SU-DHL-6 (cell line): ENCODE data around the gene GMEB2.
"Not testable (repeated sequence)": the region's sequence is repeated elsewhere in the genome, so short reads cannot be mapped to it uniquely, and the experiment has no call there.

ENCODE experiments used
- EZH2phosphoT487 ChIP-seq: fragments of 200-600 bp; sonication (generic), shearing (Covaris generic); conservative IDR thresholded peaks from 2 replicates; pipeline ENCODE4 v1.6.1; 2018; ENCODE audit warnings: mild to moderate bottlenecking, antibody characterized with exemption, low read length, moderate library complexity, mixed read lengths
- TF ChIP-seq, protein P1 (sequence below): fragments of 200-600 bp; sonication (generic); IDR thresholded peaks from one replicate; pipeline ENCODE4 v1.5.1; 2017; ENCODE audit warnings: antibody characterized with exemption, mild to moderate bottlenecking, low read length, moderate library complexity; ENCODE audit not compliant: insufficient read depth, poor library complexity, severe bottlenecking

DNA sequence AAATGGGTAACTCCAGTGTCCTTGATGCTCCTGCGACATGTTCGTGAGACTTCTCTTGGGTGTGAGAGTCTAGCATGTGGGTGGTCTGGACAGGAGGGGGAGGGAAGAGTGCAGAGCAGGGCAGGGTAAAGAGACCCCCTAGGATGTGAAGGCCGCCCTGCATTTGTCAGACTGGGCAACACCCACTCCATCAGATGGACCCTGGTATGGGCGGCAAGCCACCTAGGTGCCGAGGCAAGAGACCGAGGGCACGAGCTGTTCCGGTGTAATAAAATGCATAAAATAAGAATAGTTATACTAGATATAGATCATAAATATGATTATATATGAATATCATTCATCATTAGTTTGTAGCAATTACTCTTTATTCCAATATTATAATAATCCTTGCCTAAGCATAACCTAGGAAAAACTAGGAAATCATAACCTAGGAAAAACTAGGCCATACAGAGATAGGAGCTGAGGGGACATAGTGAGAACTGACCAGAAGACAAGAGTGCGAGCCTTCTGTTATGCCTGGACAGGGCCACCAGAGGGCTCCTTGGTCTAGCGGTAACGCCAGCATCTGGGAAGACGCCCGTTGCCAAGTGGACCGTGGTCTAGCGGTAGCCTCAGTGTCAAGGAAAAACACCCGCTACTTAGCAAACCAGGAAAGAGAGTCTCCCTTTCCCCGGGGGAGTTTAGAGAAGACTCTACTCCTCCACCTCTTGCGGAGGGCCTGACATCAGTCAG is 12.9 kb downstream of the GMEB2 start:
- TF ChIP-seq, protein P1, sequence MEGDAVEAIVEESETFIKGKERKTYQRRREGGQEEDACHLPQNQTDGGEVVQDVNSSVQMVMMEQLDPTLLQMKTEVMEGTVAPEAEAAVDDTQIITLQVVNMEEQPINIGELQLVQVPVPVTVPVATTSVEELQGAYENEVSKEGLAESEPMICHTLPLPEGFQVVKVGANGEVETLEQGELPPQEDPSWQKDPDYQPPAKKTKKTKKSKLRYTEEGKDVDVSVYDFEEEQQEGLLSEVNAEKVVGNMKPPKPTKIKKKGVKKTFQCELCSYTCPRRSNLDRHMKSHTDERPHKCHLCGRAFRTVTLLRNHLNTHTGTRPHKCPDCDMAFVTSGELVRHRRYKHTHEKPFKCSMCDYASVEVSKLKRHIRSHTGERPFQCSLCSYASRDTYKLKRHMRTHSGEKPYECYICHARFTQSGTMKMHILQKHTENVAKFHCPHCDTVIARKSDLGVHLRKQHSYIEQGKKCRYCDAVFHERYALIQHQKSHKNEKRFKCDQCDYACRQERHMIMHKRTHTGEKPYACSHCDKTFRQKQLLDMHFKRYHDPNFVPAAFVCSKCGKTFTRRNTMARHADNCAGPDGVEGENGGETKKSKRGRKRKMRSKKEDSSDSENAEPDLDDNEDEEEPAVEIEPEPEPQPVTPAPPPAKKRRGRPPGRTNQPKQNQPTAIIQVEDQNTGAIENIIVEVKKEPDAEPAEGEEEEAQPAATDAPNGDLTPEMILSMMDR = not testable (repeated sequence)
- not testable (repeated sequence) for TF ChIP-seq EZH2phosphoT487
